Adrenal gland (tissue), 5 donors: ENCODE results near the gene ATXN3L.

Experiments
- POLR2A ChIP-seq, 2 donors: fragments of 450-650 bp; IDR thresholded peaks; one replicate each; pipeline ENCODE4 v1.6.1; 2017; ENCODE audit warnings: antibody characterized with exemption in 2 of 2, mild to moderate bottlenecking in 2 of 2, moderate library complexity in 1 of 2
- TF ChIP-seq, protein P1 (sequence below), 6 experiments: fragments of 450-650 bp in 4 of 6; fragments of 200-600 bp in 2 of 6; sonication (generic) in 1 of 6; IDR thresholded peaks; 1 replicate in 5 of 6; 2 replicates in 1 of 6; pipeline versions ENCODE4 v1.5.1 to v1.8.0; 2016 to 2021; ENCODE audit warnings: antibody characterized with exemption in 6 of 6, mild to moderate bottlenecking in 2 of 6, moderate library complexity in 1 of 6
- donor health status: DM: no; HTN: no; CAD: no.

DNA sequence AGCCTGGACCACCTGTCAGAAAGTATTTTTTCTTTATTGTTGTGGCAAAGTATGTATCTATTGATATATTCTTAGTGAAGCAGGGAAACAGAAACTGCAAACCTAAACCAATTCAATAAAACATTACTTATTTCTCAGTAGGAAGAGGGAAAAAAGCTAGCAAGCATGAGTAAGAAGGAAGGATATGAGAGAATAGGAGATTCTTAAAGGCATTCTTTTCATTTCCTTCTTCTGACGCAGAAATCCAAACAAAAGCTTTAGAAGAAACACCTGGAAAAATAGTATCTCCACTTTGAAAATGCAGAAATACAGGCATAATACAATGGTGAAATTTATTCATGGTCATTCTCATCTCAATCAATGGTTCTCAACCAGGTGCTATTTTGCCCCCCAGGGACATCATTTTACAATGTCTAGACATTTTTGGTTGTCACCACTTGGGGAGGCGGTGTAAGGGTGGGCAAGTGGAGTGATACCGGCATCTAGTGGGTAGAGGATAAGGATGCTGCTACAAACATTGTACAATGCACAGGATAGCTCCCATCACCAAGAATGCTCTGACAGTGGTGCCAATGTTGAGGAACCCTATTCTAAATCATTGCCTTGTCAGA, 21.7 kb upstream of the ATXN3L start:
- TF ChIP-seq, protein P1, sequence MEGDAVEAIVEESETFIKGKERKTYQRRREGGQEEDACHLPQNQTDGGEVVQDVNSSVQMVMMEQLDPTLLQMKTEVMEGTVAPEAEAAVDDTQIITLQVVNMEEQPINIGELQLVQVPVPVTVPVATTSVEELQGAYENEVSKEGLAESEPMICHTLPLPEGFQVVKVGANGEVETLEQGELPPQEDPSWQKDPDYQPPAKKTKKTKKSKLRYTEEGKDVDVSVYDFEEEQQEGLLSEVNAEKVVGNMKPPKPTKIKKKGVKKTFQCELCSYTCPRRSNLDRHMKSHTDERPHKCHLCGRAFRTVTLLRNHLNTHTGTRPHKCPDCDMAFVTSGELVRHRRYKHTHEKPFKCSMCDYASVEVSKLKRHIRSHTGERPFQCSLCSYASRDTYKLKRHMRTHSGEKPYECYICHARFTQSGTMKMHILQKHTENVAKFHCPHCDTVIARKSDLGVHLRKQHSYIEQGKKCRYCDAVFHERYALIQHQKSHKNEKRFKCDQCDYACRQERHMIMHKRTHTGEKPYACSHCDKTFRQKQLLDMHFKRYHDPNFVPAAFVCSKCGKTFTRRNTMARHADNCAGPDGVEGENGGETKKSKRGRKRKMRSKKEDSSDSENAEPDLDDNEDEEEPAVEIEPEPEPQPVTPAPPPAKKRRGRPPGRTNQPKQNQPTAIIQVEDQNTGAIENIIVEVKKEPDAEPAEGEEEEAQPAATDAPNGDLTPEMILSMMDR (IDR thresholded peaks at IDR 0.05): no peak
- no peak for TF ChIP-seq POLR2A (IDR thresholded peaks at IDR 0.05)
